Measurements from ENCODE around the gene PRKAR1B.

PRKAR1B gene

GRCh38 chr7:727104-727805 is at the start of gene PRKAR1B:
Gene PRKAR1B, minus strand, starts transcription at chr7:727281. Its CDS starts 15,776 bp downstream, at chr7:711505.
- DNase-seq: no peak

GRCh38 chr7:776381-776780 is 49.3 kb upstream of the PRKAR1B start:
- no peak for DNase-seq

GRCh38 chr7:774161-775109 is 47.4 kb upstream of the PRKAR1B start:
- DNase-seq: peak; percentile 25

- DNase-seq: no peak
Measured at GRCh38 chr7:773622-773915, 46.5 kb upstream of the PRKAR1B start.

GRCh38 chr7:772861-773621 is 46.0 kb upstream of the PRKAR1B start:
- DNase-seq: no peak

- no peak for DNase-seq
Measured at GRCh38 chr7:772392-772791, 45.3 kb upstream of the PRKAR1B start.

- DNase-seq: no peak
Measured at GRCh38 chr7:772005-772294, 44.9 kb upstream of the PRKAR1B start.

GRCh38 chr7:771234-772004 is 44.3 kb upstream of the PRKAR1B start:
- peak; percentile 19 for DNase-seq

GRCh38 chr7:770741-771166 is 43.7 kb upstream of the PRKAR1B start:
- DNase-seq: no peak

GRCh38 chr7:770336-770735 is 43.3 kb upstream of the PRKAR1B start:
- DNase-seq: no peak

- peak; percentile 11 for DNase-seq
Measured at GRCh38 chr7:768881-769504, 41.9 kb upstream of the PRKAR1B start.

GRCh38 chr7:767941-768731 is 41.1 kb upstream of the PRKAR1B start:
- DNase-seq: peak; percentile 88

- DNase-seq: peak; percentile 67
Measured at GRCh38 chr7:767580-767940, 40.5 kb upstream of the PRKAR1B start.

- DNase-seq: no peak
Measured at GRCh38 chr7:765383-765782, 38.3 kb upstream of the PRKAR1B start.

GRCh38 chr7:763762-764161 is 36.7 kb upstream of the PRKAR1B start:
- no peak for DNase-seq

- DNase-seq: no peak
Measured at GRCh38 chr7:762885-763284, 35.8 kb upstream of the PRKAR1B start.

- no peak for DNase-seq
Measured at GRCh38 chr7:761631-762030, 34.5 kb upstream of the PRKAR1B start.

GRCh38 chr7:761101-761500 is 34.0 kb upstream of the PRKAR1B start:
- no peak for DNase-seq

GRCh38 chr7:760006-760405 is 32.9 kb upstream of the PRKAR1B start:
- no peak for DNase-seq

GRCh38 chr7:759569-759968 is 32.5 kb upstream of the PRKAR1B start:
- DNase-seq: no peak

GRCh38 chr7:757741-758163 is 30.7 kb upstream of the PRKAR1B start:
- no peak for DNase-seq

All from fibroblast of upper back skin (primary cell).